Subcutaneous adipose tissue (tissue), 4 donors: Measurements from ENCODE around the gene HOXA6. TPM values are rescaled to one million over a fixed set of nuclear protein-coding genes. Genes with fewer than 3 reads are reported as not detected.

Experiments used
- CTCF ChIP-seq: fragments of 450-650 bp; IDR thresholded peaks from one replicate; pipeline ENCODE4 v1.5.1; 2016; ENCODE audit warnings: low read depth, mild to moderate bottlenecking, control low read depth, antibody characterized with exemption, moderate library complexity
- total RNA-seq, 4 donors: library from RNA; depleted of rRNA; stranded (reverse); fragments of >200 nt; gene quantifications; one replicate each; pipeline ENCODE4 v1.1.0, GENCODE V29; 2016

HOXA6 gene
- total RNA-seq, 4 donors from 2014 or later = 1.3 to 5.3 (median 2.8) TPM

- TF ChIP-seq CTCF = no peak
Observed at GRCh38 chr7:27160546-27161213, 13.1 kb upstream of the HOXA6 start.

GRCh38 chr7:27160145-27160545 is 12.6 kb upstream of the HOXA6 start:
- no peak for TF ChIP-seq CTCF

- TF ChIP-seq CTCF = no peak
Observed at GRCh38 chr7:27159266-27160144, 11.9 kb upstream of the HOXA6 start.

GRCh38 chr7:27158436-27159265 is 11.1 kb upstream of the HOXA6 start:
- no peak for TF ChIP-seq CTCF

GRCh38 chr7:27157702-27158431 is 10.3 kb upstream of the HOXA6 start:
- no peak for TF ChIP-seq CTCF

GRCh38 chr7:27156916-27157701 is 9.5 kb upstream of the HOXA6 start:
- TF ChIP-seq CTCF = no peak
